Measurements from ENCODE around the gene OTUD5. TPM values are rescaled to one million over a fixed set of nuclear protein-coding genes. Genes with fewer than 3 reads are reported as not detected.

OTUD5 gene
- total and polyA plus RNA-seq, 2 experiments from 2014 or later = 27.0 to 43.4 TPM

GRCh38 chrX:48945517-48946348 is 11.7 kb downstream of the OTUD5 start:
- TF ChIP-seq EZH2 (IDR thresholded peaks at IDR 0.05; ENCODE audit: insufficient read depth, poor library complexity, severe bottlenecking) = no peak
- TF ChIP-seq EZH2phosphoT487 (IDR thresholded peaks at IDR 0.05; ENCODE audit: insufficient read depth, low read depth) = no peak
- no peak overlapping the region for H2AFZ ChIP-seq
- no peaks in the 10 kb centered on the region for H3K9me3 ChIP-seq (ENCODE audit: low read depth)
- H3K4me3 ChIP-seq = no peak overlapping the region
- H3K9me2 ChIP-seq (ENCODE audit: insufficient read depth) = no peaks in the 10 kb centered on the region
- DNase-seq = peak; percentile 68
- H3K79me2 ChIP-seq (ENCODE audit: insufficient read depth) = peaks cover 91% of the 10 kb centered on the region
- H3F3A ChIP-seq (ENCODE audit: insufficient read depth) = no peaks in the 10 kb centered on the region
- no peak overlapping the region for H3K4me2 ChIP-seq (ENCODE audit: unreplicated experiment)
- H3K27me3 ChIP-seq (replicated peaks; ENCODE audit: insufficient read depth) = no peaks in the 10 kb centered on the region
- H3K9ac ChIP-seq = no peak overlapping the region
- H3K36me3 ChIP-seq (ENCODE audit: low read depth) = no peaks in the 10 kb centered on the region
- in situ Hi-C loops (cut with MboI) = loop anchor here (25.0 kb wide), 1 partner anchor 92 kb away; the partner anchor contains the start of gene TFE3
- H4K20me1 ChIP-seq (ENCODE audit: insufficient read depth) = no peaks in the 10 kb centered on the region
- no peak overlapping the region for H3K27ac ChIP-seq
- WGBS, 2 experiments (ENCODE audit: low coverage in 1 of 2, low lambda C conversion rate in 2 of 2, missing lambda C conversion rate in 2 of 2) = 48 to 63% methylated on average over 6 to 8 of the region's 8 CpGs
- no peaks in the 10 kb centered on the region for H3K4me1 ChIP-seq (ENCODE audit: insufficient read depth)

- in situ Hi-C loops (cut with MboI) = loop anchor here (25.0 kb wide), 1 partner anchor 94 kb away; the partner anchor contains the start of gene TFE3
- DNase-seq = no peak
- Histone ChIP-seq H3K9me3 (ENCODE audit: low read depth) (no peaks in the 10 kb centered on the region), H3K27ac (0 out of 2 replicates have a peak overlapping the region, but pooled peaks have one; percentile 18), H3K4me2 (ENCODE audit: unreplicated experiment) (no peak overlapping the region), H2AFZ (no peak overlapping the region), H3K4me3 (no peak overlapping the region), H3K27me3 (replicated peaks; ENCODE audit: insufficient read depth) (no peaks in the 10 kb centered on the region), H3K36me3 (ENCODE audit: low read depth) (no peaks in the 10 kb centered on the region), H3K4me1 (ENCODE audit: insufficient read depth) (no peaks in the 10 kb centered on the region), H3F3A (ENCODE audit: insufficient read depth) (no peaks in the 10 kb centered on the region), H4K20me1 (ENCODE audit: insufficient read depth) (no peaks in the 10 kb centered on the region), H3K9ac (no peak overlapping the region), H3K79me2 (ENCODE audit: insufficient read depth) (peaks cover 93% of the 10 kb centered on the region), H3K9me2 (ENCODE audit: insufficient read depth) (no peaks in the 10 kb centered on the region)
- 75 to 100% methylated on average over 1 to 2 of the region's 2 CpGs for WGBS, 2 experiments (ENCODE audit: low coverage in 1 of 2, low lambda C conversion rate in 2 of 2, missing lambda C conversion rate in 2 of 2)
- TF ChIP-seq EZH2 (IDR thresholded peaks at IDR 0.05; ENCODE audit: insufficient read depth, poor library complexity, severe bottlenecking) (no peak), EZH2phosphoT487 (IDR thresholded peaks at IDR 0.05; ENCODE audit: insufficient read depth, low read depth) (no peak)
These were observed 14.5 kb downstream of the OTUD5 start for GRCh38 chrX:48942895-48943294.

DNA sequence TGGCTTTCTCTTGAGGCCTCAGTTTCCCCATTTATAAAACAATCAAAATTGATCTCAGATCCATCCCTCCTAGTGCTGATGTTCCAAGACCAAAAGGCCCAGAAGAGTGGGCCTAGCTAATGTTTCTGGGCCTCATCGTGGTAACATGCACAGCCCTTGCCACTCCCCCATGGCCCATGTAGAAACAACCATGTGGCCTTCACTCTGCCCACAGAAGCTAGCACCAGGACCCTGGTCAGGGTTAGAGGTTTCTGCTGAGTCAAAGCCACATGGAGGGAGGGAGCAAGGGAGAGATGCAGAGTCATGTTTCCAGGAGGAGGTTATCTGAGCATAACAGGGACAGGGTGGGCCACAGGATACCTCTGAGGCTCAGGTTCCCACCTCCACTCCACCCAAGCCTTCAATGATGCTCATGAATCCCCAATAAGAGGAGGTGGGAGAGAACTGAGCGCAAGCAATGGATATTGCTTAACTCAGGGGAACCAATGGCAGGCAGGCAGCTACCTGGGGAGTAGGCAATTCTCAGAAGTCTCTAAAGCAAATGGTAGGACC is 16.9 kb downstream of the OTUD5 start:
- no peak for DNase-seq
- Histone ChIP-seq H3K27ac (no peak overlapping the region), H3K4me2 (ENCODE audit: unreplicated experiment) (no peak overlapping the region), H2AFZ (no peak overlapping the region), H3K79me2 (ENCODE audit: insufficient read depth) (peaks cover 83% of the 10 kb centered on the region), H3K27me3 (replicated peaks; ENCODE audit: insufficient read depth) (no peaks in the 10 kb centered on the region), H3K9me2 (ENCODE audit: insufficient read depth) (no peaks in the 10 kb centered on the region), H3K36me3 (ENCODE audit: low read depth) (no peaks in the 10 kb centered on the region), H3K9ac (no peak overlapping the region), H3K9me3 (ENCODE audit: low read depth) (no peaks in the 10 kb centered on the region), H3K4me3 (no peak overlapping the region), H3F3A (ENCODE audit: insufficient read depth) (no peaks in the 10 kb centered on the region), H3K4me1 (ENCODE audit: insufficient read depth) (no peaks in the 10 kb centered on the region), H4K20me1 (ENCODE audit: insufficient read depth) (no peaks in the 10 kb centered on the region)
- in situ Hi-C loops (cut with MboI) = loop anchor here (25.0 kb wide), 1 partner anchor 97 kb away; the partner anchor contains the start of gene TFE3
- 29 to 62% methylated on average over 1 to 2 of the region's 2 CpGs for WGBS, 2 experiments (ENCODE audit: low coverage in 1 of 2, low lambda C conversion rate in 2 of 2, missing lambda C conversion rate in 2 of 2)
- no peak for TF ChIP-seq EZH2phosphoT487 (IDR thresholded peaks at IDR 0.05; ENCODE audit: insufficient read depth, low read depth)
- no peak for TF ChIP-seq EZH2 (IDR thresholded peaks at IDR 0.05; ENCODE audit: insufficient read depth, poor library complexity, severe bottlenecking)

DNA sequence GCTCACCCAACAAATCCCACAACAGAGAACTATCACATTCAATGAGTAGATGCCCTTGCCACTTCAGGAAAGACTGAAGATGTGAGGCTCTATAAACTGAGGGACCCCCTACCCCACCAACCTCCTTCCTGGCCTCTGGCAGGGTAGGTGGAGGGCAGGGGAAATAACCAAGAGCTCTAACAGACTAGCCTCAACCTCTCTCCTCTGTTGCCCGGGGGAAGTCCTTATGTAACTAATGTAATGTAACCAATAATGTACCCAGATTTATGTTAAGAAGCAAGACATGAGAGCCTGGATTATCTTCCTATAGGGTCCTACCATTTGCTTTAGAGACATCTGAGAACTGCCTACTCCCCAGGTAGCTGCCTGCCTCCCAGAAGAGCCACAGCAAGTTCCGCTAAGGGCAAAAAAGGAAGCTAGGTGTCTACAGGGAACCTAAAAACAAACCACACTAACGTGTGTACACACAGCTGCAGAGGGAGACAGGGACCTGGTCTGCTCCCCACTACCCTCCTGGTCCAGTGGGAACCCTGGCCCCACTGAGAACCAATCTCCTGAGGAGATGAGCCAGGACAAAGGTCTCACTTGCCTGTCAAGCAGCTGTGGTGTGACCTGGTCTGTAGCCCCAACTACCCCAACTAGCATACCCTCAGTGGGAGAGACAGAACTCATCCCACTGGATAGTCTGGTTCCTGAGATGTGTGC is 17.7 kb downstream of the OTUD5 start:
- Histone ChIP-seq H2AFZ (no peak overlapping the region), H3K9me2 (ENCODE audit: insufficient read depth) (no peaks in the 10 kb centered on the region), H3K9ac (no peak overlapping the region), H4K20me1 (ENCODE audit: insufficient read depth) (no peaks in the 10 kb centered on the region), H3K36me3 (ENCODE audit: low read depth) (no peaks in the 10 kb centered on the region), H3K27ac (no peak overlapping the region), H3K27me3 (replicated peaks; ENCODE audit: insufficient read depth) (no peaks in the 10 kb centered on the region), H3K4me1 (ENCODE audit: insufficient read depth) (no peaks in the 10 kb centered on the region), H3F3A (ENCODE audit: insufficient read depth) (no peaks in the 10 kb centered on the region), H3K9me3 (ENCODE audit: low read depth) (no peaks in the 10 kb centered on the region), H3K79me2 (ENCODE audit: insufficient read depth) (peaks cover 82% of the 10 kb centered on the region), H3K4me2 (ENCODE audit: unreplicated experiment) (no peak overlapping the region), H3K4me3 (no peak overlapping the region)
- 65 to 90% methylated on average over 2 to 3 of the region's 3 CpGs for WGBS, 2 experiments (ENCODE audit: low coverage in 1 of 2, low lambda C conversion rate in 2 of 2, missing lambda C conversion rate in 2 of 2)
- no peak for TF ChIP-seq EZH2phosphoT487 (IDR thresholded peaks at IDR 0.05; ENCODE audit: insufficient read depth, low read depth)
- no peak for TF ChIP-seq EZH2 (IDR thresholded peaks at IDR 0.05; ENCODE audit: insufficient read depth, poor library complexity, severe bottlenecking)
- no peak for DNase-seq
- in situ Hi-C loops (cut with MboI) = loop anchor here (25.0 kb wide), 1 partner anchor 98 kb away; the partner anchor contains the start of gene TFE3

Measured in GM23248 (cell line).